ENCODE data around the gene PKD1L1. TPM values are rescaled to one million over a fixed set of nuclear protein-coding genes. Genes with fewer than 3 reads are reported as not detected.

PKD1L1 gene
- total and polyA plus RNA-seq, 7 donors: 0.16 to 1.2 (median 0.63) TPM; not detected in 1

DNA sequence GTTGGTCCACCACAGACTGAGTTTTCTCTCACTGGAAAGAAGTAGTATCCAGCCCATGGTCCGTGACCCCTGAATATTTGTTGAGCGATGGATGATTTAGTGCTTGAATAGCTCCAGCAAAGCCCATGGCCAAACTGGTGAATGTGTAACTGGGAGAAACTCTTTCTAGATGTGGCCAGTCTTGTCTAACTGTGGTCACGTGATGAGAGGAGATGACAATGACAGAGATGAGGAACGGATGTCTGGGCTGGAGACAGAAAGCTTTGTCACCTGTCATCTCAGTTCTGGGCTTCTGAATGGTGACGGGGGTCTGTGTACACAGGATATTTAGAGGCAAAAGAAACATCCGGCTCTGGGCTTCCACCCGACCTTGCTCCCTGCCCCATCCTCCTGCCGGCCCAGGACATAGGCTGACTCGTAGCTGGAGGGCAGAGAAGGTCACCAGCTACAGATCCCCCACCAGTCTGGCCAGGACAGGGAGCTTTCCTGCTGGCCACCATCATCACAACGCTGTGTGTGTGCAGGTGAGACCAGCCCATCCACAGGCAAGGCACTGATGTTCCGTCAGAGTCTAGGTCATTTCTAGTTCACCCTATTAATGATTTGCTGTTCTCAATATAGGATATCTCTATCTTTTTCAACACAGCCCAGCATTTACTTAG lies 213.8 kb downstream of the PKD1L1 start:
- TF ChIP-seq CTCF (IDR thresholded peaks at IDR 0.05) (no peak), POLR2A (IDR thresholded peaks at IDR 0.05) (no peak), POLR2AphosphoS5 (IDR thresholded peaks at IDR 0.05) (no peak), EP300 (IDR thresholded peaks at IDR 0.05) (no peak)

GRCh38 chr7:47730142-47730541 lies 218.1 kb downstream of the PKD1L1 start:
- no peaks in the 10 kb centered on the region for H3K9me3 ChIP-seq
- 83 to 85% methylated on average over 9 of the region's 9 CpGs for WGBS, 2 donors
- intact Hi-C loops (cut with DNase I): no loop called here
- H3K4me3 ChIP-seq: no peak overlapping the region
- no peak overlapping the region for H3K27ac ChIP-seq
- DNase-seq: no peak
- no peaks in the 10 kb centered on the region for H3K4me1 ChIP-seq
- H3K36me3 ChIP-seq: no peaks in the 10 kb centered on the region
- H3K27me3 ChIP-seq: no peaks in the 10 kb centered on the region
- TF ChIP-seq POLR2AphosphoS5 (IDR thresholded peaks at IDR 0.05) (no peak), EP300 (IDR thresholded peaks at IDR 0.05) (no peak), POLR2A (IDR thresholded peaks at IDR 0.05) (no peak), CTCF (IDR thresholded peaks at IDR 0.05) (no peak)

More for the DNA sequence above, 213.8 kb downstream of the PKD1L1 start:
- intact Hi-C loops (cut with DNase I): no loop called here
- no peak overlapping the region for H3K27ac ChIP-seq
- no peak overlapping the region for H3K4me3 ChIP-seq
- DNase-seq: no peak
- no peaks in the 10 kb centered on the region for H3K9me3 ChIP-seq
- no peaks in the 10 kb centered on the region for H3K27me3 ChIP-seq
- no peaks in the 10 kb centered on the region for H3K36me3 ChIP-seq
- 62 to 76% methylated on average over 11 of the region's 11 CpGs for WGBS, 2 donors
- H3K4me1 ChIP-seq: no peaks in the 10 kb centered on the region

DNA sequence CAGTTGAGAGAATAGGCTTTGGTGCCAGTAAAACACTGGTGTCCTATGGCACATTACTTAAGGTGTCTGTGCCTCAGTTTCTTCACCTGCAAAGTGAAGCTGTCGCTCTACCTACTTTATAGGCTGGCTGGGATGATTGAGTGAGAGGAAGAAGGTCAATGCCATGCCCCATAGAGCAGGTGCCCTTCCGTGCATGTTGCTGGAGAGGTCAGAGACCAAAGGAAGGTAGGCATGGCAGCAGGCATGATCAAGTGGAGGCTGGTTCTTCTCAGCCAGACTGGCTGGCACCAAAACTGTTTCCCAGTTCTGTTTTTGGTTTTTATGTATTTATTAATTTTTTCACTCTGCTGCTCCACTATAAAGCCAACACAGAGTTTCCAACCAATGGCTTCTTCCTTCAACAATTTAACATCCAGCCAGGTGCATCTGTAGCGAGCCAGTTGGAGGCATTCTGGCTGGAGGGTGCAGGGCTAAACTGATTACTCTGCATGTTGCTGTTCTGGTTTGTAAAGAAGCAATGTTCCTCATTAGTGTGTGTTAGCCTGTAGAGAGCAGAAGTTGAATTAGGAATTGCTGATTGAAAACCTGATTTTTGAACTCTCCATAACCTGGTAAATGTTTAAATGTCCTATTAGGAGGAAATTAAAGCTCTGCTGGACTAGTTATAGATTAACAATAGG lies 222.1 kb downstream of the PKD1L1 start:
- no peaks in the 10 kb centered on the region for H3K27me3 ChIP-seq
- H3K4me3 ChIP-seq: no peak overlapping the region
- peaks cover 0 to 4% (median 2%) of the 10 kb centered on the region in 4 donors for H3K4me1 ChIP-seq
- TF ChIP-seq CTCF (IDR thresholded peaks at IDR 0.05): no peak
- TF ChIP-seq EP300 (IDR thresholded peaks at IDR 0.05): no peak
- TF ChIP-seq POLR2AphosphoS5 (IDR thresholded peaks at IDR 0.05): no peak
- no peak for TF ChIP-seq POLR2A (IDR thresholded peaks at IDR 0.05)
- WGBS, 2 donors: 84 to 94% methylated on average over 3 of the region's 3 CpGs
- no peaks in the 10 kb centered on the region for H3K9me3 ChIP-seq
- DNase-seq: no peak
- H3K27ac ChIP-seq: no peak overlapping the region
- intact Hi-C loops (cut with DNase I): no loop called here
- H3K36me3 ChIP-seq: no peaks in the 10 kb centered on the region

DNA sequence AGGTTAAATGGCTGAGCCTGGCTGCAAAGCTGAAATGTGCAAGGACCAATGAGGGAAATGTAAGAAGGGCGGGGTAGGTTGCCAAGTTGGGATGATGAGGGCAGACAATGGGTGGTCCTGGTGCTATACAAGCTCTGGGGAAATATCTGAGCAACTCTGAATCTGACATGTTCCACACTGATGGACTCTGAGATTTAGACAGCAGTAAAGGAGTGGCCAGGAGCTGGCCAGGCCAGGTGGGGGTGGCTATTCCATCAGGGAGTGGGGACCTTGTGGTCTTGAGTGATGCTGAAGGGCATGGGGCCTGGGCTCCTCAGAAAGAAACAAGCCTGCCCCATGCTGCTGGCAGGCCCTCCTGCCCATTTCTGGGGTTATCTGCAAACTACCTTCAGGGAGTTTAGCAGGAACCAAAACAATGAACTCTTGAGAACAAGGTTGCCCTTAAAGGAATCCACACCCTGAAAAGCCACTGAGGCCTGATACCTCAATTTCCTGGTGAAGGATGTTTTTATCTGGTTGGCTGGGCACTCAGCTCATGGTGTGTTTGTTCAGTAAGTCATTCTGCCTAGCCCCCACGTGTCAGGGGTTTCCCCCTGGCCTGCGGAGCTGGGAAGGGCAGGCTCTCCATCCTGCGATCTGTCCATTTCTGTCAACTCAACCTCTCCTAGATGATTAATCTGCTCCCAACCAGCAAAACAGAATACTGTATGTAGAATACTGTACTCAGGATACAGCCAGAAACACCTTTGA lies 223.1 kb downstream of the PKD1L1 start:
- Histone ChIP-seq H3K9me3 (no peaks in the 10 kb centered on the region), H3K4me3 (no peak overlapping the region), H3K27ac (no peak overlapping the region), H3K27me3 (no peaks in the 10 kb centered on the region), H3K4me1 (peaks cover 0 to 14% (median 11%) of the 10 kb centered on the region in 4 donors), H3K36me3 (no peaks in the 10 kb centered on the region)
- TF ChIP-seq EP300 (IDR thresholded peaks at IDR 0.05): no peak
- no peak for TF ChIP-seq CTCF (IDR thresholded peaks at IDR 0.05)
- TF ChIP-seq POLR2AphosphoS5 (IDR thresholded peaks at IDR 0.05): no peak
- no peak for TF ChIP-seq POLR2A (IDR thresholded peaks at IDR 0.05)
- intact Hi-C loops (cut with DNase I): no loop called here
- no peak for DNase-seq
- WGBS, 2 donors: 68 to 76% methylated on average over 4 of the region's 4 CpGs

Other genes with a start within 250 kb of the PKD1L1 start
- 10 to 100 TPM; 17.9 to 35.0 (median 27.8) TPM for gene HUS1, start 31.1 kb upstream of the PKD1L1 start, total RNA-seq
- 10 to 100 TPM; 15.7 to 25.7 (median 22.8) TPM for gene HUS1, start 31.1 kb upstream of the PKD1L1 start, polyA plus RNA-seq
- gene SUN3, start 80.6 kb upstream of the PKD1L1 start, total RNA-seq: not detected
- under 1 TPM in 1 of 3 donors, not detected in 2; 0.16 TPM for gene SUN3, start 80.6 kb upstream of the PKD1L1 start, polyA plus RNA-seq
- gene C7orf57, start 87.1 kb upstream of the PKD1L1 start, total RNA-seq: not detected
- gene C7orf57, start 87.1 kb upstream of the PKD1L1 start, polyA plus RNA-seq: not detected
- gene UPP1, start 140.8 kb upstream of the PKD1L1 start, total RNA-seq: 10 to 100 TPM; 10.2 to 17.1 (median 14.9) TPM
- gene UPP1, start 140.8 kb upstream of the PKD1L1 start, polyA plus RNA-seq: 100 to 1,000 TPM in 1 of 3 donors, 10 to 100 TPM in 2; 61.3 to 136 (median 89.8) TPM
- under 1 TPM in 3 of 4 donors, not detected in 1; under 0.01 to 0.71 (median 0.14) TPM for gene ABCA13, start 223.0 kb upstream of the PKD1L1 start, total RNA-seq
- gene ABCA13, start 223.0 kb upstream of the PKD1L1 start, polyA plus RNA-seq: under 1 TPM in 2 of 3 donors, not detected in 1; under 0.01 to 0.16 TPM

Data from sigmoid colon (tissue), 7 donors.